ENCODE results near the gene PLLP. TPM values are rescaled to one million over a fixed set of nuclear protein-coding genes. Genes with fewer than 3 reads are reported as not detected.

Gene PLLP
- total and polyA plus RNA-seq, 7 donors = 0.99 to 10.2 (median 4.2) TPM

- TF ChIP-seq POLR2AphosphoS5 (IDR thresholded peaks at IDR 0.05) (no peak), EP300 (IDR thresholded peaks at IDR 0.05) (no peak), POLR2A (IDR thresholded peaks at IDR 0.05) (no peak), CTCF (IDR thresholded peaks at IDR 0.05) (no peak)
- intact Hi-C loops (cut with DNase I) = loop anchor here (5.0 kb wide), 3 partner anchors 68 to 233 kb away; partner anchors contain the start of genes CCDC102A and CX3CL1
- H3K4me1 ChIP-seq = peaks cover 0 to 32% (median 26%) of the 10 kb centered on the region in 4 donors
- H3K27me3 ChIP-seq = no peaks in the 10 kb centered on the region
- peak overlapping the region in 3 of 4 donors; percentile 61 to 88 (median 69) for H3K27ac ChIP-seq
- 66 to 82% methylated on average over 4 of the region's 4 CpGs for WGBS, 2 donors
- no peaks in the 10 kb centered on the region for H3K9me3 ChIP-seq
- H3K36me3 ChIP-seq = no peaks in the 10 kb centered on the region
- H3K4me3 ChIP-seq = no peak overlapping the region
- DNase-seq = no peak
Observed at GRCh38 chr16:57303910-57304168, 19.4 kb upstream of the PLLP start.

- Histone ChIP-seq H3K9me3 (no peaks in the 10 kb centered on the region), H3K4me3 (no peak overlapping the region), H3K36me3 (no peaks in the 10 kb centered on the region), H3K27me3 (no peaks in the 10 kb centered on the region), H3K4me1 (peaks cover 0 to 35% (median 28%) of the 10 kb centered on the region in 4 donors), H3K27ac (peak overlapping the region in 3 of 4 donors; percentile 61 to 88 (median 69))
- DNase-seq = peak; percentile 49
- 96 to 97% methylated on average over 4 of the region's 4 CpGs for WGBS, 2 donors
- intact Hi-C loops (cut with DNase I) = loop anchor here (5.0 kb wide), 3 partner anchors 69 to 234 kb away; partner anchors contain the start of genes CCDC102A and CX3CL1
- no peak for TF ChIP-seq CTCF (IDR thresholded peaks at IDR 0.05)
Observed at GRCh38 chr16:57303021-57303909, 18.8 kb upstream of the PLLP start.

GRCh38 chr16:57301126-57301817 lies 16.8 kb upstream of the PLLP start:
- no peaks in the 10 kb centered on the region for H3K27me3 ChIP-seq
- peak; percentile 73 for DNase-seq
- peak overlapping the region in 3 of 4 donors; percentile 35 to 88 (median 56) for H3K27ac ChIP-seq
- TF ChIP-seq POLR2AphosphoS5 (IDR thresholded peaks at IDR 0.05) (no peak), EP300 (IDR thresholded peaks at IDR 0.05) (no peak), CTCF (IDR thresholded peaks at IDR 0.05) (no peak), POLR2A (IDR thresholded peaks at IDR 0.05) (no peak)
- no peaks in the 10 kb centered on the region for H3K9me3 ChIP-seq
- H3K4me1 ChIP-seq = peaks cover 0 to 35% (median 28%) of the 10 kb centered on the region in 4 donors
- H3K36me3 ChIP-seq = no peaks in the 10 kb centered on the region
- peak overlapping the region in 3 of 4 donors; percentile 11 to 51 (median 19) for H3K4me3 ChIP-seq
- whole genome bisulfite sequencing, 2 donors = 51 to 52% methylated on average over 19 of the region's 19 CpGs
- intact Hi-C loops (cut with DNase I) = loop anchor here (5.0 kb wide), 3 partner anchors 71 to 236 kb away; partner anchors contain the start of genes CCDC102A and CX3CL1

GRCh38 chr16:57300387-57301125 lies 16.1 kb upstream of the PLLP start:
- peak overlapping the region; percentile 29 to 51 (median 44) for H3K4me3 ChIP-seq
- H3K9me3 ChIP-seq = no peaks in the 10 kb centered on the region
- TF ChIP-seq POLR2A (IDR thresholded peaks at IDR 0.05) (no peak), POLR2AphosphoS5 (IDR thresholded peaks at IDR 0.05) (peak in 3 of 4 donors; percentile 23 to 78 (median 34)), EP300 (IDR thresholded peaks at IDR 0.05) (no peak), CTCF (IDR thresholded peaks at IDR 0.05) (peak; percentile 88 to 99 (median 98))
- 3 to 4% methylated on average over 36 of the region's 36 CpGs for WGBS, 2 donors
- peaks cover 0 to 33% (median 27%) of the 10 kb centered on the region in 4 donors for H3K4me1 ChIP-seq
- H3K36me3 ChIP-seq = no peaks in the 10 kb centered on the region
- peak; percentile 100 for DNase-seq
- intact Hi-C loops (cut with DNase I) = loop anchor here (1.0 to 5.0 kb wide), 4 partner anchors 72 to 237 kb away; partner anchors contain the start of genes CCDC102A and CX3CL1
- peak overlapping the region; percentile 83 to 94 (median 90) for H3K27ac ChIP-seq
- no peaks in the 10 kb centered on the region for H3K27me3 ChIP-seq

Measured in sigmoid colon (tissue), 7 donors.